CD8-positive, alpha-beta memory T cell (primary cell): ENCODE data around the gene DEDD. TPM values are rescaled to one million over a fixed set of nuclear protein-coding genes. Genes with fewer than 3 reads are reported as not detected.

Source experiments
- CTCF ChIA-PET: fragments of 350-600 bp; sonication (Branson Sonifier 250); formaldehyde crosslinking; loops from one replicate; lab custom pipeline; 2021; ENCODE audit warnings: antibody characterized with exemption; lab: Charles Lee
- POLR2A ChIA-PET: fragments of 350-600 bp; sonication (Branson Sonifier 250); formaldehyde crosslinking; loops from one replicate; lab custom pipeline; 2021; ENCODE audit warnings: antibody characterized with exemption; lab: Charles Lee
- DNase-seq, 5 donors: peaks; one replicate each; pipeline versions ENCODE4 v3.0.0 to v3.0.0-alpha.2; 2020 to 2022; ENCODE audit warnings: mixed read lengths in 1 of 5
- H3K27ac ChIP-seq: one replicate; pipeline ENCODE4 v1.7.0; 2013; ENCODE audit warnings: low read depth, mild to moderate bottlenecking, low read length, moderate library complexity
- H3K27me3 ChIP-seq: 2 replicates; pipeline ENCODE4 v1.7.0; 2013; ENCODE audit warnings: low read length, mild to moderate bottlenecking; ENCODE audit not compliant: insufficient read depth, poor library complexity, severe bottlenecking
- H3K36me3 ChIP-seq: 2 replicates; pipeline ENCODE4 v1.7.0; 2013; ENCODE audit warnings: mild to moderate bottlenecking, low read length, moderate library complexity; ENCODE audit not compliant: insufficient read depth
- H3K4me1 ChIP-seq: 2 replicates; pipeline ENCODE4 v1.7.0; 2013; ENCODE audit warnings: mild to moderate bottlenecking, low read length, moderate library complexity; ENCODE audit not compliant: insufficient read depth
- H3K4me3 ChIP-seq: 2 replicates; pipeline ENCODE4 v1.7.0; 2013; ENCODE audit warnings: mild to moderate bottlenecking, low read length
- H3K9me3 ChIP-seq: 2 replicates; pipeline ENCODE4 v1.7.0; 2013; ENCODE audit warnings: mild to moderate bottlenecking, low read length
- H3K27ac Mint-ChIP-seq, 8 donors: one replicate each; pipeline ENCODE4 v1.8.0; 2020 to 2021; ENCODE audit warnings: mixed read lengths in 8 of 8, mild to moderate bottlenecking in 6 of 8, inconsistent platforms in 3 of 8, moderate library complexity in 3 of 8
- H3K27me3 Mint-ChIP-seq, 2 donors: one replicate each; pipeline ENCODE4 v1.8.0; 2020 to 2021; ENCODE audit warnings: mixed read lengths in 2 of 2, mild to moderate bottlenecking in 1 of 2, moderate library complexity in 1 of 2
- H3K36me3 Mint-ChIP-seq, 3 donors: one replicate each; pipeline ENCODE4 v1.8.0; 2020 to 2021; ENCODE audit warnings: mixed read lengths in 3 of 3, inconsistent platforms in 1 of 3, mild to moderate bottlenecking in 1 of 3
- H3K4me1 Mint-ChIP-seq, 3 donors: one replicate each; pipeline ENCODE4 v1.8.0; 2020 to 2021; ENCODE audit warnings: mixed read lengths in 3 of 3, inconsistent platforms in 1 of 3, mild to moderate bottlenecking in 1 of 3
- H3K4me3 Mint-ChIP-seq, 7 donors: one replicate each; pipeline ENCODE4 v1.8.0; 2020 to 2021; ENCODE audit warnings: mixed read lengths in 7 of 7, mild to moderate bottlenecking in 6 of 7, moderate library complexity in 4 of 7, inconsistent platforms in 2 of 7
- H3K9me3 Mint-ChIP-seq, 5 donors: one replicate each; pipeline ENCODE4 v1.8.0; 2020 to 2022; ENCODE audit warnings: mixed read lengths in 5 of 5, mild to moderate bottlenecking in 3 of 5, moderate library complexity in 2 of 5, inconsistent platforms in 1 of 5
- polyA plus RNA-seq: library from polyadenylated mRNA; unstranded; fragments of 300-500 nt; fragmentation: Illumina TruSeq; gene quantifications from one replicate; pipeline ENCODE4 v1.2.3, GENCODE V29; 2021
- total RNA-seq, 2 experiments: library from RNA; stranded (reverse); gene quantifications; one replicate each; pipeline ENCODE4 v1.2.3, GENCODE V29; 2021

Gene DEDD
- total and polyA plus RNA-seq, 3 experiments from 2014 or later = 30.0 to 41.9 (median 41.0) TPM

DNA sequence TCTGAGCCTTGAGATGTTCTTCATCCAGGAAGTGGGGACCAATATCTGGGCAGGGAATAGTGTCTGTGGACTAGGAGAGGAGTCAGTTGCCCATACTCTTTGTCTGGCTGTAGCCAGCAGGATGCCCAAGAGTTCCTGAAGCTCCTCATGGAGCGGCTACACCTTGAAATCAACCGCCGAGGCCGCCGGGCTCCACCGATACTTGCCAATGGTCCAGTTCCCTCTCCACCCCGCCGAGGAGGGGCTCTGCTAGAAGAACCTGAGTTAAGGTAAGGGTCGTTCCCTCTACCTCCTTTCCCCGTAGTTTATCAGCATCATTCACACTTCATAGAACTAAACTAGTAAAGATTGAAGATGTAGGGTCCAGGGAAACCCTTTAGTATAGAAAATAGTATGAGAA, 30.3 kb upstream of the DEDD start:
- no peak for DNase-seq
- Histone ChIP-seq H3K4me3 (no peak overlapping the region), H3K27ac (peak overlapping the region; percentile 19), H3K36me3 (peaks cover 10% of the 10 kb centered on the region), H3K27me3 (no peaks in the 10 kb centered on the region), H3K4me1 (peaks cover 47% of the 10 kb centered on the region), H3K9me3 (no peaks in the 10 kb centered on the region)
- Mint-ChIP-seq H3K27me3 (no peaks in the 10 kb centered on the region), H3K4me1 (peaks cover 51 to 88% (median 87%) of the 10 kb centered on the region in 3 donors), H3K4me3 (peak overlapping the region in 4 of 7 donors; percentile 20 to 82 (median 53)), H3K9me3 (no peaks in the 10 kb centered on the region), H3K36me3 (peaks cover 0 to 77% (median 18%) of the 10 kb centered on the region in 3 donors), H3K27ac (peak overlapping the region in 7 of 8 donors; percentile 20 to 99 (median 87))
- POLR2A ChIA-PET = no interaction called here
- CTCF ChIA-PET = interaction anchor here (1.3 to 2.5 kb wide), 2 partner anchors 18 to 31 kb away, joined by 3 to 7 read pairs; no protein-coding TSS in a partner anchor

DNA sequence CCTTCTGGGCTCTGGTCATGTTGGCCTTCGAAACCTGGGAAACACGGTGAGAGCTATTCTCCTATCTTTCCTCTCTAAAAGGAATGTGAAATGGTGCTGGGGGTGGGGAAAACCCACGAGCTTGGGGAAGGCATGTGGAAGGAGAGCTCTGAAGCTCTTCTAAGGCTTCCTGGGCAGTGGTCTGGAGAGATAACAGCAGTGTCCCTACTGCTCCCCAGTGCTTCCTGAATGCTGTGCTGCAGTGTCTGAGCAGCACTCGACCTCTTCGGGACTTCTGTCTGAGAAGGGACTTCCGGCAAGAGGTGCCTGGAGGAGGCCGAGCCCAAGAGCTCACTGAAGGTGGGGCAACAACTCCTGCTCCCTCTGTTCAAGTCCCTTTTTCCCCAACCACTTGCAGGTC, 29.6 kb upstream of the DEDD start:
- POLR2A ChIA-PET = interaction anchor here (1.2 kb wide), 1 partner anchor 20 kb away, joined by 6 read pairs; no protein-coding TSS in a partner anchor
- H3K27ac ChIP-seq = peak overlapping the region; percentile 19
- H3K27ac Mint-ChIP-seq = peak overlapping the region in 7 of 8 donors; percentile 9 to 99 (median 62)
- H3K36me3 ChIP-seq = peaks cover 10% of the 10 kb centered on the region
- no peaks in the 10 kb centered on the region for H3K9me3 ChIP-seq
- H3K27me3 Mint-ChIP-seq = no peaks in the 10 kb centered on the region
- H3K4me3 ChIP-seq = no peak overlapping the region
- peaks cover 42% of the 10 kb centered on the region for H3K4me1 ChIP-seq
- H3K36me3 Mint-ChIP-seq = peaks cover 0 to 84% (median 21%) of the 10 kb centered on the region in 3 donors
- no peaks in the 10 kb centered on the region for H3K27me3 ChIP-seq
- DNase-seq = no peak
- H3K9me3 Mint-ChIP-seq = no peaks in the 10 kb centered on the region
- peak overlapping the region; percentile 20 to 82 (median 50) for H3K4me3 Mint-ChIP-seq
- H3K4me1 Mint-ChIP-seq = peaks cover 47 to 85% (median 82%) of the 10 kb centered on the region in 3 donors
- CTCF ChIA-PET = interaction anchor here (0.6 to 2.5 kb wide), 6 partner anchors 19 to 220 kb away, joined by 3 to 7 read pairs (median 3); partner anchors contain the start of gene DEDD

DNA sequence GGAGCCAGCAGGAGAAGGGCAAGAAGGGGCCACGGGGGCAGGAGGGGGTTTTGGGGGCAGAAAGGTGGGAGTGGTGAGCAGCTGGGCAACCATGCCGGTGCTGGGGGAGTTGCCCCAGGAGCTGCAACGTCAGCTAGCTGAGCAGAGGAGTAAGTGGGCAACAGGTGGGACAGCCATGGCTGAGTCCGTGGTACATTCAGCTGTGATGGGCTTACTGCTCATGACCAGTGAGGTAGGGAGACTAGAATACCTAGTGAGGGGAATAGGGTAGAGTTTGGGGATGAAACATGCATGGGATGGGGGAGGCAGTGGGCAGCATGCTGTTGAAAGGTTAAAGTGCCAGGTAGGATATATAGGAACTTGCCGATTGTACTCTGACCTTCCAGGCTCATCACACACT, 29.2 kb upstream of the DEDD start:
- Mint-ChIP-seq H3K9me3 (no peaks in the 10 kb centered on the region), H3K4me1 (peaks cover 44 to 83% (median 78%) of the 10 kb centered on the region in 3 donors), H3K36me3 (peaks cover 0 to 85% (median 21%) of the 10 kb centered on the region in 3 donors), H3K27ac (peak overlapping the region in 6 of 8 donors; percentile 9 to 96 (median 69)), H3K4me3 (peak overlapping the region; percentile 20 to 89 (median 43)), H3K27me3 (no peaks in the 10 kb centered on the region)
- H3K4me1 ChIP-seq = peaks cover 38% of the 10 kb centered on the region
- no peak for DNase-seq
- peak overlapping the region; percentile 40 for H3K27ac ChIP-seq
- H3K9me3 ChIP-seq = no peaks in the 10 kb centered on the region
- no peaks in the 10 kb centered on the region for H3K27me3 ChIP-seq
- no peak overlapping the region for H3K4me3 ChIP-seq
- ChIA-PET CTCF (interaction anchor here (1.0 to 2.5 kb wide), 5 partner anchors 19 to 220 kb away, joined by 3 to 7 read pairs (median 3); no protein-coding TSS in a partner anchor), POLR2A (interaction anchor here (1.2 kb wide), 1 partner anchor 21 kb away, joined by 6 read pairs; no protein-coding TSS in a partner anchor)
- peaks cover 10% of the 10 kb centered on the region for H3K36me3 ChIP-seq

DNA sequence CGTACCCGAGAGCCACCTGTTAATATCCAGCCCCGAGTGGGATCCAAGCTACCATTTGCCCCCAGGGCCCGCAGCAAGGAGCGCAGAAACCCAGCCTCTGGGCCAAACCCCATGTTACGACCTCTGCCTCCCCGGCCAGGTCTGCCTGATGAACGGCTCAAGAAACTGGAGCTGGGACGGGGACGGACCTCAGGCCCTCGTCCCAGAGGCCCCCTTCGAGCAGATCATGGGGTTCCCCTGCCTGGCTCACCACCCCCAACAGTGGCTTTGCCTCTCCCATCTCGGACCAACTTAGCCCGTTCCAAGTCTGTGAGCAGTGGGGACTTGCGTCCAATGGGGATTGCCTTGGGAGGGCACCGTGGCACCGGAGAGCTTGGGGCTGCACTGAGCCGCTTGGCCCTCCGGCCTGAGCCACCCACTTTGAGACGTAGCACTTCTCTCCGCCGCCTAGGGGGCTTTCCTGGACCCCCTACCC, 28.2 kb upstream of the DEDD start:
- no peak for DNase-seq
- Mint-ChIP-seq H3K27me3 (no peaks in the 10 kb centered on the region), H3K9me3 (no peaks in the 10 kb centered on the region), H3K36me3 (peaks cover 0 to 79% (median 21%) of the 10 kb centered on the region in 3 donors), H3K27ac (peak overlapping the region in 7 of 8 donors; percentile 66 to 97 (median 89)), H3K4me1 (peaks cover 38 to 77% (median 70%) of the 10 kb centered on the region in 3 donors), H3K4me3 (peak overlapping the region; percentile 90 to 97 (median 95))
- peaks cover 10% of the 10 kb centered on the region for H3K36me3 ChIP-seq
- ChIA-PET POLR2A (interaction anchor here (1.2 kb wide), 1 partner anchor 22 kb away, joined by 6 read pairs; no protein-coding TSS in a partner anchor), CTCF (interaction anchor here (1.4 to 2.5 kb wide), 3 partner anchors 20 to 221 kb away, joined by 3 to 7 read pairs (median 5); no protein-coding TSS in a partner anchor)
- no peaks in the 10 kb centered on the region for H3K9me3 ChIP-seq
- peak overlapping the region; percentile 40 for H3K27ac ChIP-seq
- H3K27me3 ChIP-seq = no peaks in the 10 kb centered on the region
- H3K4me1 ChIP-seq = peaks cover 38% of the 10 kb centered on the region
- H3K4me3 ChIP-seq = no peak overlapping the region

DNA sequence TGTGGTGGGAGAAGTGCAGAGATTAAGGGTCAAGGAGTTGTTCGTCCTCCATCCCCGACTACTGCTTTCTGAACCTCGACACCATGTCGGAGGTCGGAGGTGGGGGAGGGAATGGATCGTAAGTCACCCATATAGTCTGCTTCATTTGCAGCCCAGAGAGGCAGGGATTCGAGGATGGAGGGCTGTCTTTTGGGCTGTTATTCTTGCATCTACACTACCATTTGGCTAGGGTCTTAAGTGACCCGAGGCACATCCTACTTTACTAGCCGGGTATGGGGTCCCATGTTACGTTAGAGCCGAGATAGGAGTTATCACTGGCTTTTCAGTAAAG, 27.4 kb upstream of the DEDD start:
- Histone ChIP-seq H3K36me3 (peaks cover 10% of the 10 kb centered on the region), H3K27ac (peak overlapping the region; percentile 75), H3K4me3 (peak overlapping the region; percentile 79), H3K9me3 (no peaks in the 10 kb centered on the region), H3K27me3 (no peaks in the 10 kb centered on the region), H3K4me1 (peaks cover 34% of the 10 kb centered on the region)
- H3K4me1 Mint-ChIP-seq = peaks cover 40 to 77% (median 70%) of the 10 kb centered on the region in 3 donors
- peaks cover 0 to 75% (median 21%) of the 10 kb centered on the region in 3 donors for H3K36me3 Mint-ChIP-seq
- H3K27me3 Mint-ChIP-seq = no peaks in the 10 kb centered on the region
- H3K4me3 Mint-ChIP-seq = peak overlapping the region; percentile 90 to 97 (median 95)
- DNase-seq = no peak
- peak overlapping the region; percentile 55 to 99 (median 91) for H3K27ac Mint-ChIP-seq
- ChIA-PET POLR2A (no interaction called here), CTCF (interaction anchor here (2.1 kb wide), 1 partner anchor 222 kb away, joined by 5 read pairs; no protein-coding TSS in a partner anchor)
- no peaks in the 10 kb centered on the region for H3K9me3 Mint-ChIP-seq

DNA sequence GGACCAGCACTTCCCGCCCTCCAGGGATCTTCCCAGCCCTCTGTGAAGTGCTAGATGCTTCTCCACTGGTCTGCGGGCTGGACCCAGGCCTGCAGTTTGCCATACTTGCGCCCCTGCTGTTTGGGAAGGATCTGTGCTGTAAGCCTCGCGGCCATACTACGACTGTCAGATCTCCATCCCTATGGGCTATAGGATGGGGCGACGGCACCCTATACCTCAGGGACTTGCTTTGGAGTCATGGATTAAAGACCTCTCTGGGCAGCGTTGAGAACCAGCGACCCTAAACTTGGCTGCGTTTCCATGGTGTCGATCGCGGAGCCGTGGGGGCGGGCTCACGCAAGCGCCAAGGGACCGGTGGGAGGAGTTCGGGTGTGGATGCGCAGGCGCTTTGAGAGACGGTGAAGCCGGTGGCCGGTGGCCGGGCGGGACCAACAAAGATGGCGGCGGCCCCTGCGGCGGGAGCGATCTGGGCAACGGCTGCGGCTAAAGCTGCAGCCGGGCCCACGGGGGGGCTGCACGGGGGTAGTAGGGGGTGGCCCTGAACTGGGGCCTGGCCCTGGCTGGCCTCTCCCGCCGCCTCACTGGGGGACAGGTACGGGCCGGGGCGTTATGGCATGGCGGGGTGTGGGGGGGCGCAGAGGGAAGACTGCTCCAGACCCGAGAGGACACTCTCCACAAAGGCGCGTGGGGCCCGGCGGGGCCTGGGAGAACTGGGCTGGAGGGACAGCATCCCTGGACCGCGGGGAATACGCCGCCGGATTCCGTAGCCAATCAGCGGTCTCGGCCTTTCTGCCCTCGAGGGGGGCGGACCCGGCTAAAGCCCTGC, 26.8 kb upstream of the DEDD start, which contains the start of gene USP21:
Gene USP21, plus strand, starts transcription at position 414 of the 826 bp plus-strand sequence. CDS start 1,141 bp downstream, outside the sequence.
- Mint-ChIP-seq H3K4me1 (peaks cover 43 to 79% (median 74%) of the 10 kb centered on the region in 3 donors), H3K27me3 (no peaks in the 10 kb centered on the region), H3K36me3 (peaks cover 0 to 69% (median 20%) of the 10 kb centered on the region in 3 donors), H3K9me3 (no peaks in the 10 kb centered on the region), H3K27ac (peak within 1 kb of the TSS; percentile 89 to 99 (median 96)), H3K4me3 (peak within 1 kb of the TSS; percentile 90 to 97 (median 95))
- peak within 1 kb of the TSS; percentile 75 for H3K27ac ChIP-seq
- H3K4me3 ChIP-seq = peak within 1 kb of the TSS; percentile 79
- H3K36me3 ChIP-seq = peaks cover 6% of the 10 kb centered on the region
- no peaks in the 10 kb centered on the region for H3K9me3 ChIP-seq
- no peaks in the 10 kb centered on the region for H3K27me3 ChIP-seq
- ChIA-PET CTCF (interaction anchor here (1.3 kb wide), 1 partner anchor 32 kb away, joined by 3 read pairs; no protein-coding TSS in a partner anchor), POLR2A (no interaction called here)
- DNase-seq = peak; percentile 87 to 94 (median 89)
- peaks cover 37% of the 10 kb centered on the region for H3K4me1 ChIP-seq

DNA sequence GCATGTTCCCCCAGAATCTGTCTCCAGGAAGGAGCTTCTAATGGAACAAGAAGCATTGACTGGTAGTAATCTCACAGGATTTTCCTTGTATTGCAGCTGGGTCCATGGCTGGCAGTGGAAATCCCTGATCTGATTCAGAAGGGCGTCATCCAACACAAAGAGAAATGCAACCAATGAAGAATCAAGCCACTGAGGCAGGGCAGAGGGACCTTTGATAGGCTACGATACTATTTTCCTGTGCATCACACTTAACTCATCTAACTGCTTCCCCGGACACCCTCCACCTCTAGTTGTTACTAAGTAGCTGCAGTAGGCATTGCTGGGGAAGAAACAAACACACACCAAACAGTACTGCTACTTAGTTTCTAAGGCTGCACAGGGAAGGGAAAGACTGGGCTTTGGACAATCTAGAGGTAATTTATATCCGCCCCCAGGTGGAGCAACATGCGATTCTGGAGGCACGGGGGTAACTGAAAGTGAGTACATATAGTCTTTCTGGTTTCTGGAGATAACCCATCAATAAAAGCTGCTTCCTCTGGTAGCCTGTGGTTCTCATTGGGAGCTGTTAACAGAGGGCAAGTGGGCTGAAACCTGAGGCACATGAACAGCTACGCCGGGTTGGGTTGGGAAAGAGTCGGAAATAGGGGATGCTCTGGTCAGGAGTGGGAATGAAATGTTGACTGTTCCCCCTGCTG, 26.0 kb upstream of the DEDD start:
- POLR2A ChIA-PET = interaction anchor here (0.8 to 1.1 kb wide), 2 partner anchors 27 to 68 kb away, joined by 3 read pairs; partner anchors contain the start of gene TOMM40L
- CTCF ChIA-PET = interaction anchor here (1.3 to 6.4 kb wide), 4 partner anchors 7 to 67 kb away, joined by 3 to 44 read pairs (median 10); partner anchors contain the start of genes NIT1, PFDN2, PPOX and TOMM40L
- Histone ChIP-seq H3K27ac (peak overlapping the region; percentile 75), H3K9me3 (no peaks in the 10 kb centered on the region), H3K4me1 (peaks cover 37% of the 10 kb centered on the region), H3K27me3 (no peaks in the 10 kb centered on the region), H3K36me3 (no peaks in the 10 kb centered on the region), H3K4me3 (peak overlapping the region; percentile 79)
- peaks cover 48 to 82% (median 74%) of the 10 kb centered on the region in 3 donors for H3K4me1 Mint-ChIP-seq
- H3K36me3 Mint-ChIP-seq = peaks cover 0 to 69% (median 15%) of the 10 kb centered on the region in 3 donors
- no peaks in the 10 kb centered on the region for H3K27me3 Mint-ChIP-seq
- H3K27ac Mint-ChIP-seq = peak overlapping the region; percentile 89 to 99 (median 96)
- H3K4me3 Mint-ChIP-seq = peak overlapping the region; percentile 90 to 97 (median 95)
- no peak for DNase-seq
- H3K9me3 Mint-ChIP-seq = no peaks in the 10 kb centered on the region
